ENCODE data around the gene KCNMA1. TPM values are rescaled to one million over a fixed set of nuclear protein-coding genes. Genes with fewer than 3 reads are reported as not detected.
"Not testable (repeated sequence)": the region's sequence is repeated elsewhere in the genome, so short reads cannot be mapped to it uniquely, and the experiment has no call there.

KCNMA1 gene
- total RNA-seq, 1 experiment from 2014 or later, result 0.70 TPM

DNA sequence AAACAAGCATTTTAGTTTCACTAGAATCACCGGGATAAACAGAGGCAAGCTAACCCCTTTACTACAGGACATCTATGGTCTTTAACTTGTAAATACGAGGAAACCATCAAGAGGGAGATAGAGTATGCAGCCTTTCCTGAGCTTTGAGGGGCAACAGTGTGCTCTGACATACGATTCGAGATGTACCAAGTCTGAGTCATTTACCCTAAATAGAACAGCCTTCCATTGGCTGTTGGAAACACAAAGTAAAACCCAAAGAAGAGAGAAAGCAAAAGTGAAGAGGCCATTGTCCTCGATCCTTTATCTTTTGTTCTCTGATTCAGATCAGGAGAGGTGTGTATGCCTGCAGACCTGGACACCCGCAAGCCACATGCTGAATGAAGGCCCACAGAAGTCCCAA lies 289.5 kb downstream of the KCNMA1 start:
- TF ChIP-seq, protein P1, sequence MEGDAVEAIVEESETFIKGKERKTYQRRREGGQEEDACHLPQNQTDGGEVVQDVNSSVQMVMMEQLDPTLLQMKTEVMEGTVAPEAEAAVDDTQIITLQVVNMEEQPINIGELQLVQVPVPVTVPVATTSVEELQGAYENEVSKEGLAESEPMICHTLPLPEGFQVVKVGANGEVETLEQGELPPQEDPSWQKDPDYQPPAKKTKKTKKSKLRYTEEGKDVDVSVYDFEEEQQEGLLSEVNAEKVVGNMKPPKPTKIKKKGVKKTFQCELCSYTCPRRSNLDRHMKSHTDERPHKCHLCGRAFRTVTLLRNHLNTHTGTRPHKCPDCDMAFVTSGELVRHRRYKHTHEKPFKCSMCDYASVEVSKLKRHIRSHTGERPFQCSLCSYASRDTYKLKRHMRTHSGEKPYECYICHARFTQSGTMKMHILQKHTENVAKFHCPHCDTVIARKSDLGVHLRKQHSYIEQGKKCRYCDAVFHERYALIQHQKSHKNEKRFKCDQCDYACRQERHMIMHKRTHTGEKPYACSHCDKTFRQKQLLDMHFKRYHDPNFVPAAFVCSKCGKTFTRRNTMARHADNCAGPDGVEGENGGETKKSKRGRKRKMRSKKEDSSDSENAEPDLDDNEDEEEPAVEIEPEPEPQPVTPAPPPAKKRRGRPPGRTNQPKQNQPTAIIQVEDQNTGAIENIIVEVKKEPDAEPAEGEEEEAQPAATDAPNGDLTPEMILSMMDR (conservative IDR thresholded peaks at IDR 0.05), result no peak
- no peak for TF ChIP-seq EZH2 (IDR thresholded peaks at IDR 0.05; ENCODE audit: low read depth)
- CTCF ChIA-PET, result no interaction called here
- no peak overlapping the region for H2AFZ ChIP-seq

DNA sequence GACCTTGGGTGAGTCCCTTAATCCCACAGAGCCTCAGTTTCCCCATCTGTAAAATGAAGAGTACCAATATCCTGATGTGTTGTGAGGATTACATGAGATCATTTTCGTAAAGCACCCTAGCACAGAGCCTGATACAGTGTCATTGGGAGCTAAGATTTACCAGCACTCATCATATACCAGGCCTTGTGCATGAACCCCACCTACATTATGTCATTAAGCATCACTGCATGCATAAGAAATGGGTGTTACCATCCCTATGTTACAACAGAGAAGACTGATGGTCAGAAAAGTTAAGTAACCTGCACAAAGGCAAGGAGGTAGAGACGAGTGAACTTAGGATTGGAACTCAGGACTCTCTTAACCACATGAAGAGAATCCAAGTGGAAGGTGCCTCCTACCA lies 290.6 kb downstream of the KCNMA1 start:
- CTCF ChIA-PET, result no interaction called here
- POLR2A ChIA-PET (ENCODE audit: unreplicated experiment), result no interaction called here
- no peak for DNase-seq

More for the DNA sequence above, 289.5 kb downstream of the KCNMA1 start:
- Histone ChIP-seq H3K9me3 (ENCODE audit: insufficient read depth, low read depth) (peaks cover 4% of the 10 kb centered on the region; the same call in 1 of the 2 replicates), H3K27me3 (ENCODE audit: insufficient read depth, low read depth) (no peaks in the 10 kb centered on the region), H3K4me3 (no peak overlapping the region), H3K79me2 (ENCODE audit: low read depth) (no peaks in the 10 kb centered on the region), H3K4me1 (replicated peaks; ENCODE audit: insufficient read depth) (peaks cover 21% of the 10 kb centered on the region), H3K27ac (no peak overlapping the region), H3K4me2 (no peak overlapping the region), H3K9me2 (ENCODE audit: insufficient read depth) (peaks cover 3% of the 10 kb centered on the region), H3F3A (ENCODE audit: insufficient read depth, low read depth) (peaks cover 14% of the 10 kb centered on the region; the same call in 1 of the 2 replicates), H4K20me1 (ENCODE audit: insufficient read depth) (no peaks in the 10 kb centered on the region), H3K36me3 (ENCODE audit: low read depth) (no peaks in the 10 kb centered on the region)
- POLR2A ChIA-PET (ENCODE audit: unreplicated experiment), result no interaction called here
- no peak for DNase-seq
- BruUV-seq (replicated peaks), result no TSS peak
- intact Hi-C loops (cut with micrococcal nuclease; ENCODE audit: unreplicated experiment), result no loop called here

DNA sequence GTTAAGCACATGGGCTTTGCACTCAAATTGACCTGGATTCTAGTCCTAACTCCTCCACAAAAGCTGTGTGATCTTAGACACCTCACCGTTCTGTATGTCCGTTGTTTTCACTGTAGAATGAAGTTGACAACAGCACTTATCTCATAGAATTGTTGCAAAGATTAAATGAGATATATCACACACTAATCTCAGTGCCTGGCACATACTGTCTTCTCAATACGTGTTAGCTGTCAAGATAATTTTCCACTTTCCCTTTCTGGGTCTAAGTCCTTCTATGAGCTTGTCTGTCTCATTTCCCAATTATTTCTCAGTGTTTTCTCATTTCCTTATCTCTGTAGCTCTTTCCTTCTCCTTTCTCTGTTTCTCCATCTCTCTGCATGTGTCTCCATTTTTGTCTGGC lies 296.6 kb downstream of the KCNMA1 start:
- POLR2A ChIA-PET (ENCODE audit: unreplicated experiment), result no interaction called here
- intact Hi-C loops (cut with micrococcal nuclease; ENCODE audit: unreplicated experiment), result no loop called here
- no peak for DNase-seq
- no peak overlapping the region for H3K27ac ChIP-seq
- no peaks in the 10 kb centered on the region for H4K20me1 ChIP-seq (ENCODE audit: insufficient read depth)
- H3K4me1 ChIP-seq (replicated peaks; ENCODE audit: insufficient read depth), result no peaks in the 10 kb centered on the region
- H3K27me3 ChIP-seq (ENCODE audit: insufficient read depth, low read depth), result no peaks in the 10 kb centered on the region; the same call in 1 of the 2 replicates
- H3K79me2 ChIP-seq (ENCODE audit: low read depth), result no peaks in the 10 kb centered on the region
- no peaks in the 10 kb centered on the region for H3F3A ChIP-seq (ENCODE audit: insufficient read depth, low read depth)
- CTCF ChIA-PET, result interaction anchor here (0.6 kb wide), 1 partner anchor 547 kb away, joined by 3 read pairs; no protein-coding TSS in a partner anchor
- H3K4me2 ChIP-seq, result no peak overlapping the region
- BruUV-seq (replicated peaks), result no TSS peak
- no peak overlapping the region for H3K4me3 ChIP-seq
- peaks cover 3% of the 10 kb centered on the region for H3K9me2 ChIP-seq (ENCODE audit: insufficient read depth)
- H2AFZ ChIP-seq, result no peak overlapping the region
- peaks cover 4% of the 10 kb centered on the region for H3K9me3 ChIP-seq (ENCODE audit: insufficient read depth, low read depth)
- no peaks in the 10 kb centered on the region for H3K36me3 ChIP-seq (ENCODE audit: low read depth)
- TF ChIP-seq, protein P1 (conservative IDR thresholded peaks at IDR 0.05), result no peak
- no peak for TF ChIP-seq EZH2 (IDR thresholded peaks at IDR 0.05; ENCODE audit: low read depth)

More for the DNA sequence above, 290.6 kb downstream of the KCNMA1 start:
- Histone ChIP-seq H3K36me3 (ENCODE audit: low read depth) (no peaks in the 10 kb centered on the region), H4K20me1 (ENCODE audit: insufficient read depth) (no peaks in the 10 kb centered on the region), H3K27me3 (ENCODE audit: insufficient read depth, low read depth) (no peaks in the 10 kb centered on the region), H3K9me2 (ENCODE audit: insufficient read depth) (peaks cover 3% of the 10 kb centered on the region), H3K4me3 (no peak overlapping the region), H3F3A (ENCODE audit: insufficient read depth, low read depth) (peaks cover 14% of the 10 kb centered on the region; the same call in 1 of the 2 replicates), H3K4me2 (no peak overlapping the region), H3K79me2 (ENCODE audit: low read depth) (no peaks in the 10 kb centered on the region), H2AFZ (no peak overlapping the region), H3K9me3 (ENCODE audit: insufficient read depth, low read depth) (peaks cover 4% of the 10 kb centered on the region; the same call in 1 of the 2 replicates), H3K27ac (no peak overlapping the region), H3K4me1 (replicated peaks; ENCODE audit: insufficient read depth) (peaks cover 21% of the 10 kb centered on the region)
- no peak for TF ChIP-seq EZH2 (IDR thresholded peaks at IDR 0.05; ENCODE audit: low read depth)
- TF ChIP-seq, protein P1 (conservative IDR thresholded peaks at IDR 0.05), result no peak
- intact Hi-C loops (cut with micrococcal nuclease; ENCODE audit: unreplicated experiment), result no loop called here
- no TSS peak for BruUV-seq (replicated peaks)

DNA sequence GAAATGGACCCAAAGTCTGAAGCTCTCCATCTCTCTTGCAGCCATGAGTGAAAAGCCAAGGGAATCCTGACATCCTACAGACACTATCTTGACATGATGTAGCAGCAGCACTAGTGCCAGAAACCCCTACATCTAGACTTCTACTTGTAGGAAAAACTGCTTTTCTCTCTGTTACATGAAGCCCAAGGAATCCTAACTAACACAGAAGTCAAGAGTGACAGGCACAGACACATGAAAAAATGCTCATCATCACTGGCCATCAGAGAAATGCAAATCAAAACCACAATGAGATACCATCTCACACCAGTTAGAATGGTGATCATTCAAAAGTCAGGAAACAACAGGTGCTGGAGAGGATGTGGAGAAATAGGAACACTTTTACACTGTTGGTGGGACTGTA lies 297.7 kb downstream of the KCNMA1 start:
- H3K4me1 ChIP-seq (replicated peaks; ENCODE audit: insufficient read depth); H3K4me2 ChIP-seq; H3K9me2 ChIP-seq (ENCODE audit: insufficient read depth); H3F3A ChIP-seq (ENCODE audit: insufficient read depth, low read depth); H3K27me3 ChIP-seq (ENCODE audit: insufficient read depth, low read depth); DNase-seq; CTCF ChIA-PET; BruUV-seq (replicated peaks); H3K27ac ChIP-seq; H4K20me1 ChIP-seq (ENCODE audit: insufficient read depth); H3K79me2 ChIP-seq (ENCODE audit: low read depth); POLR2A ChIA-PET (ENCODE audit: unreplicated experiment); H3K4me3 ChIP-seq; intact Hi-C loops (cut with micrococcal nuclease; ENCODE audit: unreplicated experiment); H3K36me3 ChIP-seq (ENCODE audit: low read depth); H3K9me3 ChIP-seq (ENCODE audit: insufficient read depth, low read depth); H2AFZ ChIP-seq: not testable (repeated sequence)

All from PC-9 (cell line).